HUES64 (cell line): ENCODE data around the gene ZBTB17.
"Not testable (repeated sequence)": the region's sequence is repeated elsewhere in the genome, so short reads cannot be mapped to it uniquely, and the experiment has no call there.

Source experiments
- H3K27ac ChIP-seq: 2 replicates; pipeline ENCODE4 v1.7.0; 2013; ENCODE audit warnings: low read depth, low read length, inconsistent platforms
- H3K27me3 ChIP-seq: 2 replicates; pipeline ENCODE4 v1.6.1; 2013; ENCODE audit warnings: mild to moderate bottlenecking, low read length; ENCODE audit not compliant: insufficient read depth
- H3K36me3 ChIP-seq: 2 replicates; pipeline ENCODE4 v1.6.1; 2013; ENCODE audit warnings: mild to moderate bottlenecking, low read length; ENCODE audit not compliant: insufficient read depth
- H3K4me1 ChIP-seq: 2 replicates; pipeline ENCODE4 v1.6.1; 2013; ENCODE audit warnings: mild to moderate bottlenecking, low read length, moderate library complexity; ENCODE audit not compliant: insufficient read depth
- H3K4me3 ChIP-seq: 2 replicates; pipeline ENCODE4 v1.5.1; 2013; ENCODE audit warnings: mild to moderate bottlenecking, low read length, moderate library complexity
- H3K9ac ChIP-seq: 2 replicates; pipeline ENCODE4 v1.6.1; 2013; ENCODE audit warnings: mild to moderate bottlenecking, low read depth, low read length
- H3K9me3 ChIP-seq: 2 replicates; pipeline ENCODE4 v1.6.1; 2013; ENCODE audit warnings: low read depth, low read length; ENCODE audit not compliant: insufficient read depth
- WGBS: fragments of 150-250, 120-280 bp; methylation state at CpG from one replicate; pipeline ENCODE4 v1.1.7; 2013; ENCODE audit warnings: missing lambda C conversion rate; 5-methylcytosine and 5-hydroxymethylcytosine counted together

Gene ZBTB17

GRCh38 chr1:15918962-15919715, 56.8 kb downstream of the ZBTB17 start:
- Histone ChIP-seq H3K4me1 (no peaks in the 10 kb centered on the region), H3K27me3 (no peaks in the 10 kb centered on the region), H3K27ac (no peak overlapping the region), H3K9ac (no peak overlapping the region), H3K9me3 (no peaks in the 10 kb centered on the region), H3K4me3 (no peak overlapping the region), H3K36me3 (peaks cover 82% of the 10 kb centered on the region)
- WGBS = 95% methylated on average over 10 of the region's 11 CpGs

- H3K4me1 ChIP-seq = no peaks in the 10 kb centered on the region
- H3K27ac ChIP-seq = no peak overlapping the region
- H3K36me3 ChIP-seq = peaks cover 82% of the 10 kb centered on the region
- H3K9me3 ChIP-seq = no peaks in the 10 kb centered on the region
- H3K9ac ChIP-seq = no peak overlapping the region
- H3K4me3 ChIP-seq = no peak overlapping the region
- H3K27me3 ChIP-seq = no peaks in the 10 kb centered on the region
- 75% methylated on average over 7 of the region's 7 CpGs for WGBS
These were observed 59.0 kb downstream of the ZBTB17 start for GRCh38 chr1:15916916-15917315.

DNA sequence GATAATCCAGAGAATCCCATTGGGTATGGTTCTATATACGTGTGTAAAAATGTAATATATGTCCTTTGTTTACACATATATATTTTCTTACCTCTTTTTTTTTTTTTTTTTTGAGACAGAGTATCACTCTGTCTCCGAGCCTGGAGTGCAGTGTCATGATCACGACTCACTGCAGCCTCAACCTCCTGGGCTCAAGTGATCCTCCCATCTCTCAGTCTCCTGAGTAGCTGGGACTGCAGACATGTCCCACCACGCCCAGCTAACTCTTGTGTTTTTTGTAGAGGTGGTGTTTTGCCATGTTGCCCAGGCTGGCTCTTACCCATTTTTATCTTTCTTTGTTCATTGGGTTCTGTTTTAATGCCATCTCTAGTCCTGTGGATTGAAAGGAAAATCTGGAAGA, 59.5 kb downstream of the ZBTB17 start:
- H3K27me3 ChIP-seq = no peaks in the 10 kb centered on the region
- H3K27ac ChIP-seq = no peak overlapping the region
- H3K9ac ChIP-seq = no peak overlapping the region
- H3K9me3 ChIP-seq = no peaks in the 10 kb centered on the region
- 86% methylated on average over 3 of the region's 4 CpGs for WGBS
- no peaks in the 10 kb centered on the region for H3K4me1 ChIP-seq
- H3K36me3 ChIP-seq = peaks cover 81% of the 10 kb centered on the region
- H3K4me3 ChIP-seq = no peak overlapping the region

GRCh38 chr1:15915991-15916390, 59.9 kb downstream of the ZBTB17 start:
- H3K4me1 ChIP-seq = no peaks in the 10 kb centered on the region
- 100% methylated on average over 4 of the region's 4 CpGs for WGBS
- no peaks in the 10 kb centered on the region for H3K9me3 ChIP-seq
- no peak overlapping the region for H3K9ac ChIP-seq
- peaks cover 81% of the 10 kb centered on the region for H3K36me3 ChIP-seq
- H3K4me3 ChIP-seq = no peak overlapping the region
- no peak overlapping the region for H3K27ac ChIP-seq
- H3K27me3 ChIP-seq = no peaks in the 10 kb centered on the region

DNA sequence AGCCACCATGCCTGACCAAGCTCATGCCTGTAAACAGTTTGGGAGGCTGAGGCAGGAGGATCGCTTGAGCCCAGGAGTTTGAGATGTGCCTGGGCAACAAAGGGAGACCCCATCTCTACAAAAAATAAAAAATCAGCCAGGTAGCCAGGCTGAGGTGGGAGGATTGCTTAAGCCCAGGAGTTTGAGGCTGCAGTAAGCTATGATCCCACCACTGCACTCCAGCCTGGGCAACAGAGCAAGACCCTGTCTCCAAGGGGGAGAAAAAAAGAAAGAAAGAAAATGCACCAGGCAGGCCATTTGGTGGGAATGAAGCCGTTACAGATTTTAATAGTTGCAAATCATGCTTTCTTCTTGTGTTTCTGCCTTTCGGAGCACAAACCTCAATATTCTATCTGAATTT, 62.3 kb downstream of the ZBTB17 start:
- not testable (repeated sequence) for H3K9ac ChIP-seq, H3K4me1 ChIP-seq, H3K27ac ChIP-seq, H3K9me3 ChIP-seq, H3K27me3 ChIP-seq, H3K4me3 ChIP-seq
- WGBS = 93% methylated on average over 3 of the region's 3 CpGs
- H3K36me3 ChIP-seq = peaks cover 78% of the 10 kb centered on the region

DNA sequence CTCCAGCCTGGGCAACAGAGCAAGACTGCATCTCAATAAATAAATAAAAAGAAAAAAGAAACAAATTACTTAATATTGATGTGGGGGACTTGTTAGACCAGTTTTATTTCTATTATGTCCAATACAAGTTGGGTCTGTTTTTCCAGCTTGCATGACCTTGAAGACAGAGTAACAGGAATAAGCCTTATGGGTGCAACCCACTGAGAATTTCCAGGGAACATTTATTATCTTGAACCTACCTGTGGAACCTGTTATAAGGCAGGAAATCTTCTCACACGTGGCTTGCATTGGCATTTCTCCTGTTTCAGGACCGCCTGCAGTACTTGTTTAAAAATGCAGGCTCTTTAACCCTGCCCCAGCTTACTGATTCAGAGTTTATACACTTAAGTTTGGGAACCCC, 64.0 kb downstream of the ZBTB17 start:
- H3K36me3 ChIP-seq = peaks cover 64% of the 10 kb centered on the region
- H3K9ac ChIP-seq = no peak overlapping the region
- WGBS = 91% methylated on average over 2 of the region's 2 CpGs
- no peaks in the 10 kb centered on the region for H3K27me3 ChIP-seq
- H3K9me3 ChIP-seq = no peaks in the 10 kb centered on the region
- H3K4me3 ChIP-seq = no peak overlapping the region
- H3K27ac ChIP-seq = no peak overlapping the region
- no peaks in the 10 kb centered on the region for H3K4me1 ChIP-seq

DNA sequence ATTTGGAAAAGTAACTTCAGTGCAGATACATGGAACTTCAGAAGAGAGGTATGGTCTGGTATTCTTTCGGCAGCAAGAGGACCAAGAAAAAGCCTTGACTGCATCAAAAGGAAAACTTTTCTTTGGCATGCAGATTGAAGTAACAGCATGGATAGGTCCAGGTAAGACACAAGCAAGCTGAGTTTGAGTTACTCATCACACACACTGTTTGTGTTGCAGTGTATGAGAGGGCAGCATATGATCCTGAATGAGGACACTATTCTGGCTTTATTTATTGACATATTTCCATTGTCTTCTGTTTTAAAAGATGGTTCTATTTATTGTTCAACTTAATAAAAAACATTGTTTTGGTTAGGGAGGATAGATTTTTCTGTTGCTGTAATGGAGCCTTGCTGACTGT, 64.8 kb downstream of the ZBTB17 start:
- Histone ChIP-seq H3K4me3 (no peak overlapping the region), H3K27me3 (no peaks in the 10 kb centered on the region), H3K9me3 (no peaks in the 10 kb centered on the region), H3K9ac (no peak overlapping the region), H3K27ac (no peak overlapping the region), H3K4me1 (no peaks in the 10 kb centered on the region), H3K36me3 (peaks cover 56% of the 10 kb centered on the region)
- 91% methylated on average over 1 of the region's 1 CpG for WGBS

- 98% methylated on average over 3 of the region's 4 CpGs for WGBS
- Histone ChIP-seq H3K9me3 (no peaks in the 10 kb centered on the region), H3K9ac (no peak overlapping the region), H3K4me1 (no peaks in the 10 kb centered on the region), H3K36me3 (peaks cover 45% of the 10 kb centered on the region), H3K4me3 (no peak overlapping the region), H3K27ac (no peak overlapping the region), H3K27me3 (no peaks in the 10 kb centered on the region)
These were observed 67.3 kb downstream of the ZBTB17 start for GRCh38 chr1:15908597-15908996.

- Histone ChIP-seq H3K27me3 (no peaks in the 10 kb centered on the region), H3K4me3 (no peak overlapping the region), H3K9me3 (no peaks in the 10 kb centered on the region), H3K27ac (no peak overlapping the region), H3K36me3 (no peaks in the 10 kb centered on the region), H3K4me1 (peaks cover 14% of the 10 kb centered on the region), H3K9ac (no peak overlapping the region)
- WGBS = 100% methylated on average over 1 of the region's 3 CpGs
These were observed 73.0 kb downstream of the ZBTB17 start for GRCh38 chr1:15902882-15903281.

GRCh38 chr1:15900662-15901279, 75.1 kb downstream of the ZBTB17 start:
- Histone ChIP-seq H3K27ac (no peak overlapping the region), H3K36me3 (no peaks in the 10 kb centered on the region), H3K27me3 (no peaks in the 10 kb centered on the region), H3K4me1 (peaks cover 14% of the 10 kb centered on the region), H3K9ac (no peak overlapping the region), H3K9me3 (no peaks in the 10 kb centered on the region), H3K4me3 (no peak overlapping the region)
- 81% methylated on average over 8 of the region's 8 CpGs for WGBS

DNA sequence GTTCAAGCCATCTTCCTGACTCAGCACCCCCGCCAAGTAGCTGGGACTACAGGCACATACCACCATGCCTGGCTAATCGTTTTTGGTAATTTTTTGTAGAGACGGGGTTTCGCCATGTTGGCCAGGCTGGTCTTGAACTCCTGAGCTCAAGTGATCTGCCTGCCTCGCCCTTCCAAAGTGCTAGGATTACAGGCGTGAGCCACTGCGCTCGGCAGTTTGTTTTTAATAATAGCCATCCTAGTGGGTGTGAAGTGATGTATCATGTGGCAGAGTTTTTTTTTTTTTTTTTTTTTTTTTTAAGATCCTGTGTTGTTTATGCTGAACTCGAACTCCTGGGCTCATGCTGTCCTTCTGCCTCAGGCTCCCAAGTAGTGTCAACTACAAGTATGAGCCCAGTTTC, 76.6 kb downstream of the ZBTB17 start:
- Histone ChIP-seq H3K4me3 (no peak overlapping the region), H3K27ac (no peak overlapping the region), H3K9me3 (no peaks in the 10 kb centered on the region), H3K4me1 (peaks cover 14% of the 10 kb centered on the region), H3K9ac (no peak overlapping the region), H3K36me3 (peaks cover 4% of the 10 kb centered on the region; the same call in 1 of the 2 replicates), H3K27me3 (no peaks in the 10 kb centered on the region)
- 93% methylated on average over 9 of the region's 9 CpGs for WGBS
